EH (cell line): ENCODE data around the gene UPB1.
A peak's percentile ranks its signal among the peaks of the same experiment; 100 is the strongest.

ENCODE experiments used
- DNase-seq: peaks from one replicate; pipeline ENCODE4 v3.0.0-alpha.2; 2015; ENCODE audit warnings: low read depth

UPB1 gene

DNA sequence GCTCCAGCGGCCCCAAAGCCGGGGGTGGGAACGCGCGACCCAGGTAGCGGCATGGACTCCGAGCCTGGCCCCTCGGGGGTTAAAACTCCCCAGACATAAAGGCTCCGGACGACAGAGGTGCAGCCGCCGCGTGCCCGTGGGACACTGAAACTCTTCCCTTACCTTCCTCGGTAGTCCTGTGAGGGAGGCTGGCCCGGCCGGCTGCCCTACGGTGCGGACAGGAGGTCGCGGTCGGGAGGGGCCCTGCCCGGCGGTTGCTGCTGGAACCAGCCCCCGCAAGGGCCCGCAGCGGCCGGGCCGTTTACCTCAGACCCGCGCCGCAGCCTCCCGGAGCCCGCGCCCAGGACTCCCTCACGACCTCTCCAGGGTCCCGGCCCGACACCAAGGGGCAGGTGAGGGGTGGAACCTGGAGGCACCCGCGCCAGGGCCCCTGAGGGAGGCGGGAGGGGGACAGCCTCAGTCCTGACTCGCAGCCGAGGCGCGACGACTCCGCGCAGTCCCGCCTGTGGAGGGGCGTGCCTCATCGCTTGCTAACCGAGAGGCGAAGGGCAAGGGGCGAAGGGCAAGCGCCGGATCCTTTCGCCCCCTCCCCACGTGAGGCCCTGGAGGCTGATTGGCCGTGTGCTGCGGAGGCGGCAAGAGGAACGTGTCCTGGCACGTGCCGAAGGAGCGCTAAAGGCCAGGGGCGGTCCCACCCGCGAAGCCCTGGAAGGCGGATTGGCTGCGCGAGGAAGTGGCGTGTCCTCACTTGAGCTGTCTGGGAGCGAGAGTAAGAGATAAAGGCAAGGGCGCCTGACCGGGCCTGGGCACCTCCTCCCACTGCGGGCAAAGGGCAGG, at the start of gene UPB1:
Gene UPB1 (plus strand): TSS at position 805 of the 837 bp plus-strand sequence. CDS start 72 bp downstream, outside the sequence.
- no peak for DNase-seq

- DNase-seq: peak; percentile 30
These were observed 49.5 kb upstream of the UPB1 start for GRCh38 chr22:24445481-24446259.

GRCh38 chr22:24446260-24446611, 48.9 kb upstream of the UPB1 start:
- DNase-seq: no peak

DNA sequence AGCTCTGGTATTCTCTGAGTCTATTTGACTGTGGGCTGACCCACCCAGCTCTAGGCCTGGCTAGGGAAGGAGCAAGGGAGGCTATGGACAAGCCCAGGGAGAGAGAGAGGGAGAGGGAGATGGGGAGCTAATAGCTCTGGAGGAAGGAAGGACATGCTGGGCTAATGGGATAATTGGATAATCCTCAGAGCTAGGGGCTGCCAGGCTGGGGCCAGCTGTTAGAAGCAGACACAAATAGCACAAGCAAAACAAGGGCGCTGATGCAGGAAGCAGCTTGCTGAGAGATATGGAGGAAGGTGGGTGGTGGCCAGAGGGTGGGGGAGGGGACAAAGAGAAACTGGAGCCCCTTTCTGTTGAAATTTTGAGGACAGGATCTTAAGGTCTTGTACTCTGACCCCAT, 44.5 kb upstream of the UPB1 start:
- DNase-seq: no peak

- no peak for DNase-seq
These were observed 44.0 kb upstream of the UPB1 start for GRCh38 chr22:24451162-24451561.

- DNase-seq: no peak
These were observed 41.3 kb upstream of the UPB1 start for GRCh38 chr22:24453853-24454252.

DNA sequence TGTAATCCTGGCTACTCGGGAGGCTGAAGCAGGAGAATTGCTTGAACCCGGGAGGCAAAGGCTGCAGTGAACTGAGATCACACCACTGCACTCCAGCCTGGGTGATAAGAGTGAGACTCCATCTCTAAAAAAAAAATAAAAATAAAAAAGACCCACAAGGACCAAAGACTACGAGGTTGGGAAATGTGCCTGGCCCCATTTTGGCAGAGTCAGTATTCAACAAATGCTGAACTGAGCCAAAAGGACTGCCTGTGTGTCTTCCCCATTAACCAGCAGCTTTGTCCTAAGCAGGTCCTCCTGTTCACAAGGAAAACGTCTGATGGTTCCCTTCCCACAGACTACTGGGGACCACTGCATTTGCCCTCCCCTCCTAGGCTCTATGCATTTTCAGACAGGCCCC, 40.1 kb upstream of the UPB1 start:
- DNase-seq: no peak

GRCh38 chr22:24455751-24456426, 39.2 kb upstream of the UPB1 start:
- DNase-seq: no peak

GRCh38 chr22:24457894-24458420, 37.2 kb upstream of the UPB1 start:
- no peak for DNase-seq

- no peak for DNase-seq
These were observed 35.2 kb upstream of the UPB1 start for GRCh38 chr22:24459911-24460310.

- no peak for DNase-seq
These were observed 34.6 kb upstream of the UPB1 start for GRCh38 chr22:24460418-24461089.

DNA sequence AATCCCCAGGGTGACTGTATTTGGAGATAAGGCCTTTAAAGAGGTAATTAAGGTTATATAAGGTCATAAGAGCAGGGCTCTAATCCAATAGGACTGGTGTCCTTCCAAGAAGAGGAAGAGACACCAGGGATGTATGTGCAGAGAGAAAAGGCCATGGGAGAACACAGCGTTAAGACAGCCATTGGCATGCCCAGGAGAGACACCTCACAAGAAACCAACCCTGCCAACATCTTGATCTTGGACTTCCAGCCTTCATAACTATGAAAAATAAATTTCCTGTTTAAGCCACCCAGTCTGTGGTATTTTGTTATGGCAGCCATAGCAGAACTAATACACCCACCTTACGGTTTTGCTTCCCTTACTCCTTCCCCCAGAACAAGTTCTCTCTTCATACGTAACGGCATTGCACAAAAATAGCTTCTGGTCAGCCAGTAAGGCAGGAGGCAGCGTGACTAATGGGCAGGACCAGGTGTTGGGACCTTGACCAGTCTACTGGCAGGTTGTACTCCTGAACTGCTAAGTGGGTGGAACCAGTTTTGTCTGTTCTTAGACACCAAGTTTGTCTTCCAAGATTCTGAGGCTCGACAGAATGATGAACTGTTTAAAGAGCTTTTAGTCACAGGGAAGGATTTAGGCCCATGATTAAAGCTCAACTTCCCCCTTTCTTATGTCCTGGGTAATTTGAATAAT, 31.9 kb upstream of the UPB1 start:
- no peak for DNase-seq

GRCh38 chr22:24465566-24465965, 29.6 kb upstream of the UPB1 start:
- DNase-seq: peak; percentile 81

DNA sequence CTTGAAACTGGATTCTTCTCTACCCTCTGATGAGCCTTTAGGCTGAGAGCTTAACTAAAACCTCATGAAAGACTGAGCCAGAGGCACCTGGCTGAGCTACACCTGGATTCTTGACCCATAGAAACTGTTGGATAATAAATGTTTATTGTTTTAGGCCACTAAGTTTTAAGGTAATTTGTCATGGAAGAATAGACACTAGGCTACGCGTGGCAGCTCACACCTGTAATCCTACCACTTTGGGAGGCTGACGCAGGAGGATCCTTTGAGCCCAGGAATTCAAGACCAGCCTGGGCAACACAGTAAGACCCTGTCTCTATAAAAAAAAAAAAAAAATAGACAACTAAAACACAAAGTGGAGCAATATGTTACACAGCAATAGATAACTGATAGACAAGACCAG, 29.2 kb upstream of the UPB1 start:
- no peak for DNase-seq

GRCh38 chr22:24466716-24467328, 28.3 kb upstream of the UPB1 start:
- DNase-seq: peak; percentile 94

GRCh38 chr22:24467340-24467739, 27.8 kb upstream of the UPB1 start:
- DNase-seq: no peak

GRCh38 chr22:24471570-24471969, 23.6 kb upstream of the UPB1 start:
- DNase-seq: peak; percentile 84

DNA sequence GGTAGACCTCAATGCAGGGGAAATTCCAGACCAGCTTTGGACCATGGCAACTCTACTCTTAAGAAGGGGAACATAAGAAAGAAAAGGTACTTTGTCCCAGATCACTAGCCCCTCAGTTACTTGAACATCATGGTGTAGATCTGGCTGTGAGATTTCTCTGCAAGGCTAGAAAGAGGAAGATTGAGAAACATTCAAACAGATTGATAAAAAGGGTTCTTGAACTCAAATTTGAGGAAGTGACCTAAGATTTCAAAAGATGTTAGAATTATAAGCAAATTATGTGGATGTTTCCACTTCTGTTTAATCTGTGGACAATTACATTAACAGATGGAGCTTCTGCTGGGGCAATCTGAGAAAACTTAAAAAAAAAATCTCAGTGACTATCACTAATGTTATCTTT, 21.8 kb upstream of the UPB1 start:
- DNase-seq: no peak

DNA sequence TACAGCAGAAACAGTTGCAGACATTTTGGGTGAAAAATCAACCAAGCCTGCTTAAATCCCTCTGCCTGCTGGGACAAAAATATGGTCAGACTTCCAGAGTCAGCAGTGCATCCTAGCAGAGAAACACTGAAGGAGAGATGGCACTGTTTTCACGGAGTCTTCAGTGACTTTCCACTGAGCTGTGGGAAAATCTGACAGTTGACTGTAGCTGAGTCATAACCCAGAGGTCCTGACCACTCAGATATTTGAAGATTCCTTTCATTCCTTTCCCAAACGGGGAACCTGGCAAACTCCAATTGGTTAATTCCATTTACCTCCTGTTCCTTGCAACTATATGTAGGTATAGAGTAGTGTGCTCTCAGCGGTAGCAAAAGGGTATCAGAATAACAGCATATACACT, 20.9 kb upstream of the UPB1 start:
- peak; percentile 97 for DNase-seq

DNA sequence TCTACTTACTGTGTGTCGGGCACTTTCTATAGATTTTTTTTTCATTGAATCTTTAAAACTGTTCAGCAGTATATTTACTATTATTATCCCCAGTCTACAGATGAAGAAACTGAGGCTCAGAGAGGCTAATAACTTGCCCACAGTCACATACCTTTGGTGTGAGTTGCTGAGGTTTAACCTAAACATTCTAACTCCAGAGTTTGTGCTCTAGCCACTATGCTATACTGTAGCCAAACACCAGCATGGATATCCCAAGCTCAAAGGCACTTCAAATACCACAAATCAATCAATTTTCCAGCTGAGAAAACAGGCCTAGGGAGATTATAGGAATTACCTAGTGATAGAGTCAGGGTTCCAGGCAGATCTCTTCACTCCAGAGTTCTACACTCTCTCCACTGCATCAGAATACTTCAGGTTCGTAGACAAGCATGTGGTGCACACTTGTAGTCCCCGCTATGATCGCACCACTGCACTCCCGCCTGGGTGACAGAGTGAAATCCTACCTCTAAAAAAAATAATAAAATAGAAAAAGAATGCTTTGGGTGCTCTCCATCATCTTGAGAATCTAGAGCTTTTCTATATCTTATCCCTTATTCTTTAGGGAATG, 20.4 kb upstream of the UPB1 start:
- peak; percentile 30 for DNase-seq

DNA sequence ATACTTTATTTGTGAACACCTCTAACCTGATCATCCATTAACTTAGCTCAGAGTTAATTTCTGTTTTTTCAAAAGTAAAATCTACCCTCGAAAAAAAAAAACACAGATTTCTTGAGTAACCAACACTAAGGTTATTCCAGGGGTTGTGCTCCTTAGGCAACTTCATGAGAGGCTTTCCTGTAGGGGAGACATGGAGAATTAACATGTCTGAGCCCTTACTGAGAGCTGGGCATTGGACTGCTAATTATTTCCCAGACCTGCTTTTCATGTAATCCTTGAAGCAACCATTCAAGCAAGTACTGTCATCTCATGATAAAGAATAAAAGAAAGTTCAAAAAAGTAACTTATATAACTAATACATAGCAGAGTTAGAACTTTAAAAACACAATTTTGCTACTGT, 13.5 kb upstream of the UPB1 start:
- no peak for DNase-seq
